ENCODE measurements around the gene NFIA.
A peak's percentile ranks its signal among the peaks of the same experiment; 100 is the strongest.

Gene NFIA

DNA sequence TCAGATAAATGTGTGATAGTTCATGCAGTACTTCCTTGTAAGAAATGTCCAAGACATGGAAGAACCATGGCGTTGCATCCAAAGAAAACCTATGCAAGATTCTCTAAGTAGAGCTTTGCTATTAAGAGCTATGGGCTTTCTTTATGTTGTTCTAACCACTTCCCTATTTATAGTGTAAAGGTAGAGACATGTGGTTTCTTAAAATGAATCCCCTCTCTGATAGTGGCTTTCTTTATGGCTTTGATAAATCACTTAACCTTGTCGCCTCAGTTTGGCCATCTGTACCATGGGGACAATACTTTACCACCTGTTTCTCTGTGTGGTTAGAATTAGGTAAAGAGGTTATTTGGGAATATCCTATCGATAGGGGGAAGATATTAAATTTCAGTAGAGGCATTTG is 305.5 kb downstream of the NFIA start:
- peaks cover 2 to 12% (median 10%) of the 10 kb centered on the region in 5 donors for H3K9me3 ChIP-seq (ENCODE audit: control insufficient read depth in 5 of 5, low read length in 5 of 5)
- no peak overlapping the region for H3K27ac ChIP-seq (ENCODE audit: low read depth, low read length)
- no peak overlapping the region for H3K4me3 ChIP-seq (ENCODE audit: low read depth in 1 of 5, low read length in 5 of 5)
- H3K27me3 ChIP-seq (ENCODE audit: control insufficient read depth in 5 of 5, insufficient read depth in 4 of 5, low read length in 5 of 5) = no peaks in the 10 kb centered on the region
- H3K4me1 ChIP-seq (ENCODE audit: control insufficient read depth in 5 of 5, insufficient read depth in 5 of 5, low read length in 5 of 5) = peaks cover 0 to 18% (median 12%) of the 10 kb centered on the region in 5 donors
- no peak overlapping the region for H3K9ac ChIP-seq (ENCODE audit: low read length in 5 of 5)
- peaks cover 22 to 66% (median 23%) of the 10 kb centered on the region in 5 donors for H3K36me3 ChIP-seq (ENCODE audit: control insufficient read depth in 5 of 5, insufficient read depth in 5 of 5, low read length in 5 of 5)

DNA sequence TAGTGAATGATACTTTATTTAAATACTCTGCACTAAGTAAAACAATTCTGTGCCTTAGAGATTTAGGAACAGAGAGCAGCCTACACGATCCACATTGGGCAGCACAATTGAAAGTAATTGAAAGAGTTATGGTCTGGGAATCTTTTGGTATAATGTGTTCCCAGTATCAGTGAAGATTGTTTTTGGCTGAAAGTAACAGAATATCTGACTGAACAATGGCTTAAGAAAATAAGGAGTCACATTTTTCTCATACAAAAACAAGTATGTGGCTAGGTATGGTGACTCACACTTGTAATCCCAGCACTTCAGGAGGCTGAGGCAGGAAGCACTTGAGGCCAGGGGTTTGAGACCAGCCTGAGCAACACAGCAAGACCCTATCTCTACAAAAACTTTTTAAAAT is 306.2 kb downstream of the NFIA start:
- Histone ChIP-seq H3K9ac (ENCODE audit: low read length in 5 of 5) (no peak overlapping the region), H3K36me3 (ENCODE audit: control insufficient read depth in 5 of 5, insufficient read depth in 5 of 5, low read length in 5 of 5) (peaks cover 16 to 60% (median 23%) of the 10 kb centered on the region in 5 donors), H3K4me3 (ENCODE audit: low read depth in 1 of 5, low read length in 5 of 5) (no peak overlapping the region)

DNA sequence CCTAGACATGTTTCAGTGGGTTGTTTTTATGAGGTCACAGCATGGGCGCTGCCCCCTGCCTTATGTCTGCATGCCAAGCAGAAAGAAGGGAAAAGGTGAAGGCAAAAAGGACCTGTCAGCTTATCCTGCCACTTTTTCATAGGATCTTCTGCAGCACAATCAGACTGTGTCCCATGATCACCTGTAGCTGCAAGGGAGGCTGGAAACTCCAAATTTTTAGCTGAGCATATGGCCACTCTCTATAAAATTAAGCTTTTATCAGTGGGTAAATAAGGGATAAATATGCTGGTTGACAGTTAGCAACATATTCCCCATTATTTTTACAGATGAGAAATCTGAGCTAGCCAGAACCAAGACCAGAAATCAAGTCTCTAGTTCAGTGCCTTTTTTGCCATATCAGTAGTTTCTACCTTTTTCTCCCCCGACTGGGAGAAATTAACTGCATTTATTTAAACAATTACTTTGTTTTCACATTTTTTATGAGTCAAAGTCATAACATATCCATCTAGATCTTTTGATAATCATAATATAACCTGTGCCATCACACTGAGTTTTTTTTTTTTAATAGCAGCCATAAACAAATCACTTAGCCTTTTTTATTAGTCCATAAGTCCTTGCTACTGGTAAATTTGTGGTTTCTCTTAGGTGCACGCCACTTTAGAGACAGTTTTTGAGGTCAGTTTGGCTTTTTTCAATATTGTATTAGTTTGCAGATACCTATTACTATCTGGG is 307.0 kb downstream of the NFIA start:
- H3K27ac ChIP-seq (ENCODE audit: low read depth, low read length) = no peak overlapping the region
- H3K4me3 ChIP-seq (ENCODE audit: low read depth in 1 of 5, low read length in 5 of 5) = no peak overlapping the region
- peaks cover 12 to 52% (median 17%) of the 10 kb centered on the region in 5 donors for H3K36me3 ChIP-seq (ENCODE audit: control insufficient read depth in 5 of 5, insufficient read depth in 5 of 5, low read length in 5 of 5)
- H3K9me3 ChIP-seq (ENCODE audit: control insufficient read depth in 5 of 5, low read length in 5 of 5) = peaks cover 2 to 12% (median 10%) of the 10 kb centered on the region in 5 donors
- H3K27me3 ChIP-seq (ENCODE audit: control insufficient read depth in 5 of 5, insufficient read depth in 4 of 5, low read length in 5 of 5) = no peaks in the 10 kb centered on the region
- no peak overlapping the region for H3K9ac ChIP-seq (ENCODE audit: low read length in 5 of 5)
- peaks cover 0 to 19% (median 14%) of the 10 kb centered on the region in 5 donors for H3K4me1 ChIP-seq (ENCODE audit: control insufficient read depth in 5 of 5, insufficient read depth in 5 of 5, low read length in 5 of 5)

More for the DNA sequence above, 306.2 kb downstream of the NFIA start:
- Histone ChIP-seq H3K9me3 (ENCODE audit: control insufficient read depth in 5 of 5, low read length in 5 of 5) (peaks cover 2 to 12% (median 10%) of the 10 kb centered on the region in 5 donors), H3K27me3 (ENCODE audit: control insufficient read depth in 5 of 5, insufficient read depth in 4 of 5, low read length in 5 of 5) (no peaks in the 10 kb centered on the region), H3K4me1 (ENCODE audit: control insufficient read depth in 5 of 5, insufficient read depth in 5 of 5, low read length in 5 of 5) (peaks cover 0 to 19% (median 14%) of the 10 kb centered on the region in 5 donors), H3K27ac (ENCODE audit: low read depth, low read length) (no peak overlapping the region)

DNA sequence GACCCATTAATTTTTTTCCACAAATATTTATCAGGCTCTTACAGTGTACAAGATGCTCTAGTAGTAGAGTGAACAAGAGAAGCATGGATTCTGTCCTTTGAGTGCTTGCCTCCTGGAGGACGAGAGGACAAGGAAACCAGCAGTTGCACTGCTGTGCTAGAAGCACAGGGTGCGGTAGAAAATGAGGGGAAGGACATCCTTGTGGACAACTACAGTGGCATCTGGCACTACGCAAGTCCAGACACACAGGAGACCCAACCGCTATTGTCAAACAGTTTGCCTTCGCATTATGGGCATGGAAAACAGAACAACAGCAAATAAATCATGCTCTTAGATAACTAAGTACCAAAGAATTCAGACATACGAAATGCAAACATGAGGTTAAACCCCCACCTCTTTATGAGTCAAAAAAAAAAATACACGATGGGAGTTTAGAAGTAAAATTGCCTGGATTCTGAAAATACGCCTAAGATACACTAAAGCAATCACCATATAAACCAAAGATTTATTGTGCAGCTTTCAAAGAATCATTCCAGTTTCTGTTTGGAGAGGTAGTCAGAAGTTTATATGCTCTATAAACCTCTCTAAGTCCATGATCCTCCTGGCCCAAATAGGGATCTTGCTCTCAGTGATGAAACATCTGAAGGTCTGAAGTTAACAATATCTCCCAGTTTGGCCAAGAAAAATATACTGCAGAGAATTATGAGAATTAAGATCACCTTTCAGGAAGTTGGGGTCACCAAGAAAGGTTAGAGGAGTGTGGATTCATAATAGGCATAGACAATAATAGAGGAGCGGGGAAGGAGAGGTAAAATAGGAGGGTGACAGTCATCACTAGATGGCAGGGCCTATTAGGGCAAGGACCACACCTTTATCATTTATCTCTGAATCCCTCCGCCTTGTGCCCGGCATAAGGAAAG is 307.8 kb downstream of the NFIA start:
- no peak overlapping the region for H3K9ac ChIP-seq (ENCODE audit: low read length in 5 of 5)
- peaks cover 0 to 19% (median 14%) of the 10 kb centered on the region in 5 donors for H3K4me1 ChIP-seq (ENCODE audit: control insufficient read depth in 5 of 5, insufficient read depth in 5 of 5, low read length in 5 of 5)
- H3K36me3 ChIP-seq (ENCODE audit: control insufficient read depth in 5 of 5, insufficient read depth in 5 of 5, low read length in 5 of 5) = peaks cover 12 to 47% (median 17%) of the 10 kb centered on the region in 5 donors
- no peaks in the 10 kb centered on the region for H3K27me3 ChIP-seq (ENCODE audit: control insufficient read depth in 5 of 5, insufficient read depth in 4 of 5, low read length in 5 of 5)
- no peak overlapping the region for H3K27ac ChIP-seq (ENCODE audit: low read depth, low read length)
- H3K9me3 ChIP-seq (ENCODE audit: control insufficient read depth in 5 of 5, low read length in 5 of 5) = peaks cover 2 to 13% (median 10%) of the 10 kb centered on the region in 5 donors
- no peak overlapping the region for H3K4me3 ChIP-seq (ENCODE audit: low read depth in 1 of 5, low read length in 5 of 5)

DNA sequence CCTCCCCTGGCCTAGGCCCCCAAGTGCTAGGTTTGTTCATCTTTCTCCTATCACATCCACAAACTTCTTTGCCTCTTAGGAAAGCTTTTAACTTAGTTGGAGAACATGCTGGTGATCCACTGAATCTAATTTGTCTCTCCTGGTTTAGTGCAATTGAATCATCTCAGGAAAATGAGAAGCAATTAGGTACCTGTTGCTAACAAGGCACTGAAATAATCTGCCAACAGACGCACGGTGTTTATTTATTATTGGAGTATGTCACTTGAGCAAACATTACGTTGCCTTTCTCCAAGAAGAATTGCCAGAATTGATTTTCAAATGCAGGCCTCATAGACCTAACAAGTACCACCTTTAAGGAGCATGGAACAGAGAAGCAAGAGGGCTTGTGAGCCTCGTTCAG is 309.4 kb downstream of the NFIA start:
- H3K27ac ChIP-seq (ENCODE audit: low read depth, low read length) = no peak overlapping the region
- peaks cover 2 to 13% (median 10%) of the 10 kb centered on the region in 5 donors for H3K9me3 ChIP-seq (ENCODE audit: control insufficient read depth in 5 of 5, low read length in 5 of 5)
- H3K27me3 ChIP-seq (ENCODE audit: control insufficient read depth in 5 of 5, insufficient read depth in 4 of 5, low read length in 5 of 5) = no peaks in the 10 kb centered on the region
- no peak overlapping the region for H3K4me3 ChIP-seq (ENCODE audit: low read depth in 1 of 5, low read length in 5 of 5)
- H3K9ac ChIP-seq (ENCODE audit: low read length in 5 of 5) = no peak overlapping the region
- peaks cover 0 to 19% (median 7%) of the 10 kb centered on the region in 5 donors for H3K4me1 ChIP-seq (ENCODE audit: control insufficient read depth in 5 of 5, insufficient read depth in 5 of 5, low read length in 5 of 5)
- H3K36me3 ChIP-seq (ENCODE audit: control insufficient read depth in 5 of 5, insufficient read depth in 5 of 5, low read length in 5 of 5) = peaks cover 9 to 36% (median 14%) of the 10 kb centered on the region in 5 donors

DNA sequence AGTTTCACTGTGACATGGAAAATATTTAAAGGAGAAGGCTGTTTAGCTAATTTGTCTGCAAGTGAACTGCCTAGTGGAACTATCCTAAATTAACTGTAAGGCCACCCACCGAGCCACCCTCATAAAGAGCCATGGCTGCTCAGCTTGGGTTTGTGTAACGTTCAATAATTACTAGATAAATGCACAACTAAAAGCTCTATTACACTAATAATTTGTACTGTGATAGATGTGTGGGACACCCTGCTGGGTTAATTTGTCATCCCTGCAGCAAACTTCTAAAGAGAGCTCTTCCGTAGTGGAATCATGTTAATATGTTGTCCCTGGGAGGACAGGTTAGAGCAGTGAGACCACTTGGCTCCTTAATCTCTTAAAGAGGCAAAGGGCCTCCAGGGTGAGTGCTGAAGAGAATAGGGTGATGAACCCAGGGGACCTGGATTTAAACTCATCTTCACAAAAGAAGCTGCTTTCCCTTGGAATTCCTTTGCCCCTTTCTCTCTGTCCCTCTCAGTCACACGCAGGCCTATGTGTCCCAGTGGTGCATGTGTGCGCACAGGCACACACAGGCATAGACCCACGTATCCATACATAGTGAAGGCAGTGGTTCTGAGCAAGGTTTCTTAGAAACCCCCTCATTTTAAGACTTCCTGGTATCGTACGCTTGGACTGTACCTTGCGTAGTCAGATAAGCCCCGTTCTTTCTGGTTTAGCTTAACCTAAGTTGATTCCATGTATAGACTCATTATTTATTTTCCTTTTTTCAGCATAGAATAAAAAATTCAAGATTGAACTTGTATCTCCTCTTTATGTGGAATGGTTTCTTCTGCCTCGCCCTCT is 310.3 kb downstream of the NFIA start:
- Histone ChIP-seq H3K4me3 (ENCODE audit: low read depth in 1 of 5, low read length in 5 of 5) (no peak overlapping the region), H3K9ac (ENCODE audit: low read length in 5 of 5) (no peak overlapping the region), H3K4me1 (ENCODE audit: control insufficient read depth in 5 of 5, insufficient read depth in 5 of 5, low read length in 5 of 5) (peaks cover 0 to 19% (median under 1%) of the 10 kb centered on the region in 5 donors), H3K27ac (ENCODE audit: low read depth, low read length) (no peak overlapping the region), H3K9me3 (ENCODE audit: control insufficient read depth in 5 of 5, low read length in 5 of 5) (peaks cover 2 to 13% (median 10%) of the 10 kb centered on the region in 5 donors), H3K36me3 (ENCODE audit: control insufficient read depth in 5 of 5, insufficient read depth in 5 of 5, low read length in 5 of 5) (peaks cover 8 to 33% (median 12%) of the 10 kb centered on the region in 5 donors), H3K27me3 (ENCODE audit: control insufficient read depth in 5 of 5, insufficient read depth in 4 of 5, low read length in 5 of 5) (no peaks in the 10 kb centered on the region)

DNA sequence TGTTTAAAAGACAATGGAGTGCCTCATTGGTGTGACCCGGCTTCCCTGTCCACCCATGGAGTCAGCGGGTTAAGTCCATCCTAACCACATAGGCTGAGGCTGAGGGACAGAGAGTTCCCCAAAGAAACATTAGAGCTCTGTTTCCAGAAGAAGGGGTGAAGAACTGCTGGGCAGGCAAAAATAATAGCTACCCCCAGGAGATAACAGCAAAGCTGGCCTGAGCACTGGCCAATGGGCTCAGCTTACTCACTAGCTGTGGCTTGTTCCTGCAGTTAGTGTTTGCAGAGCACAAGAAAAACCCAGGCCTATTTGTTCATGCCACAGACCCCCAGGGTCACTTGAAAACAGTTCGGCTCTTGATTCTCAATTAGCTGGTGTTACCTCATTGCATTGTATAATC is 311.2 kb downstream of the NFIA start:
- no peak overlapping the region for H3K9ac ChIP-seq (ENCODE audit: low read length in 5 of 5)
- peaks cover 2 to 11% (median 8%) of the 10 kb centered on the region in 5 donors for H3K9me3 ChIP-seq (ENCODE audit: control insufficient read depth in 5 of 5, low read length in 5 of 5)
- no peaks in the 10 kb centered on the region for H3K27me3 ChIP-seq (ENCODE audit: control insufficient read depth in 5 of 5, insufficient read depth in 4 of 5, low read length in 5 of 5)
- H3K36me3 ChIP-seq (ENCODE audit: control insufficient read depth in 5 of 5, insufficient read depth in 5 of 5, low read length in 5 of 5) = peaks cover 7 to 24% (median 9%) of the 10 kb centered on the region in 5 donors
- peak overlapping the region; percentile 11 for H3K27ac ChIP-seq (ENCODE audit: low read depth, low read length)
- H3K4me1 ChIP-seq (ENCODE audit: control insufficient read depth in 5 of 5, insufficient read depth in 5 of 5, low read length in 5 of 5) = peaks cover 0 to 22% (median 10%) of the 10 kb centered on the region in 5 donors
- no peak overlapping the region for H3K4me3 ChIP-seq (ENCODE audit: low read depth in 1 of 5, low read length in 5 of 5)

DNA sequence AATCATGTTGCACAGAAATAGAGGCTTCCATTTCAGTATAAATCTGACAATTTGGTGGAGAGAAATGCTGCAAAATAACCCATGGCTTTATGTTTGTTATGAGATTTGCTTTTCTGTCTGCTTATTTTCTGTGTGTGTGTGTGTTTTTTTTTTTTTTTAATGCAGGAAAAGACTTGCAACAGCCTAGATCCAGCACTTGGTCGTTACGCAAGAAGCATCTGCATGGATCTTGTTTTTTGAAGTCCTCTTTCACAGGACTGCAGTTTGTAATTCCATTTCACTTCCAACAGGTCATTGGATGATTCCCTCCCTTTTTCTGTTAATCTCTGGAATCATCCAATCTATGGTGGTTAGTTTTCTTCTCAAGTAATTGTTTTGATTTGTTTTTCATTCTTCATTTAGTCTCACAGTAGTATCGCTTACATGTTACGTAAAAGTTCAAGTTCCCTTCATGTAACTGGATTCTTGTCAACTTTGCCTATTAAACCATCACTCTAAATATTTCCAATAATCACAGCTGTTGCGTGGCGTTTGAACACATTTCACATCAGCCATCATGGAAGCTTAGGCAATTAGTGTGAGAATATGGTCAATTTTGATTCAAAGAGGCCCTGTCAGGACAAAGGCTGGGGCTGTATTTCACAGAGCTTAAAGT is 312.9 kb downstream of the NFIA start:
- peaks cover 0 to 34% (median 25%) of the 10 kb centered on the region in 5 donors for H3K4me1 ChIP-seq (ENCODE audit: control insufficient read depth in 5 of 5, insufficient read depth in 5 of 5, low read length in 5 of 5)
- no peaks in the 10 kb centered on the region for H3K27me3 ChIP-seq (ENCODE audit: control insufficient read depth in 5 of 5, insufficient read depth in 4 of 5, low read length in 5 of 5)
- no peak overlapping the region for H3K27ac ChIP-seq (ENCODE audit: low read depth, low read length)
- H3K9me3 ChIP-seq (ENCODE audit: control insufficient read depth in 5 of 5, low read length in 5 of 5) = peaks cover 0 to 2% (median 0%) of the 10 kb centered on the region in 5 donors
- no peak overlapping the region for H3K4me3 ChIP-seq (ENCODE audit: low read depth in 1 of 5, low read length in 5 of 5)
- H3K9ac ChIP-seq (ENCODE audit: low read length in 5 of 5) = no peak overlapping the region
- H3K36me3 ChIP-seq (ENCODE audit: control insufficient read depth in 5 of 5, insufficient read depth in 5 of 5, low read length in 5 of 5) = peaks cover 0 to 9% (median 3%) of the 10 kb centered on the region in 5 donors

DNA sequence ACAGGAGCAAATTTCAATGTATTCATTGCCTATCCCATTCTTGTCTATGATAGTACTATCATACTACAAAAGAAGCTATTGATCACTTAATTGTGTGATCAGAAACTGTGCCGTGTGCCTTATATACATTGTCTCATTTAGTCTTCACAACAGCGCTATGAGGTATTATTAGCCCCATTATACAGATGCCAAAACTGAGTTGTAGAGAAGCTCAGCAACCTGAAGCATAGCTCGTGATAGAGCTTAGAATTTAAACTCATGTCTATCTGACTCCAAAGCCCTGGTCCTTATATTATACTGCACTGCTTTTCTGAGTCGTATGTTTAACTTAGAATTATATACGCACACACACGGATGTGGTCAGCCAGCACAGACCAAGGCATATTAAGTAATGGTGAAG is 315.1 kb downstream of the NFIA start:
- no peaks in the 10 kb centered on the region for H3K27me3 ChIP-seq (ENCODE audit: control insufficient read depth in 5 of 5, insufficient read depth in 4 of 5, low read length in 5 of 5)
- H3K4me1 ChIP-seq (ENCODE audit: control insufficient read depth in 5 of 5, insufficient read depth in 5 of 5, low read length in 5 of 5) = peaks cover 0 to 28% (median 26%) of the 10 kb centered on the region in 5 donors
- peaks cover 0 to 2% (median 0%) of the 10 kb centered on the region in 5 donors for H3K9me3 ChIP-seq (ENCODE audit: control insufficient read depth in 5 of 5, low read length in 5 of 5)
- peak overlapping the region; percentile 38 for H3K27ac ChIP-seq (ENCODE audit: low read depth, low read length)
- H3K4me3 ChIP-seq (ENCODE audit: low read depth in 1 of 5, low read length in 5 of 5) = no peak overlapping the region
- H3K9ac ChIP-seq (ENCODE audit: low read length in 5 of 5) = no peak overlapping the region
- H3K36me3 ChIP-seq (ENCODE audit: control insufficient read depth in 5 of 5, insufficient read depth in 5 of 5, low read length in 5 of 5) = no peaks in the 10 kb centered on the region
